HG03095 (cell line): Measurements from ENCODE around the gene SGMS1.
"Not testable (repeated sequence)": the region's sequence is repeated elsewhere in the genome, so short reads cannot be mapped to it uniquely, and the experiment has no call there.

Experiments used
- ATAC-seq: cut with Tn5 transposase; IDR thresholded peaks from one replicate; pipeline ENCODE4 v1.9.1; 2021; ENCODE audit warnings: moderate library complexity; ENCODE audit not compliant: unreplicated experiment

The SGMS1 gene

DNA sequence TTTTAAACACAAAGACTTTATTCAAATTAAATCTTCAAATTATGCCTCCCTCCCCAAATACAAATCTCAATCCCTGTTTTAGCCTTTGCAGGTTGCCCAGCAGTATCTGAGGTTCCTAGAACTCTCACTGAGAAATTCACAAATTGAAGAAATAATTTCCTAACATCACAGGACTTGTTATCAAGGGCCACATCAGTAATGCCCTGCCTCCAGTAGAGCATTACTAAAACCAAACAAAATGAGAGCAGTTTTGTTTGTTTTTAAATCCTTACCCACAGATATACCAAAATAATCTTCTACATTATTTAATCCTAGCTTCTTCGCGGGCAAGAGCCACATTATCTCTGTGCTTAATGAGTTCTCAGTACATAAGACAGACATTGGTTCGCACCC, 152.2 kb downstream of the SGMS1 start:
- no peak for ATAC-seq

DNA sequence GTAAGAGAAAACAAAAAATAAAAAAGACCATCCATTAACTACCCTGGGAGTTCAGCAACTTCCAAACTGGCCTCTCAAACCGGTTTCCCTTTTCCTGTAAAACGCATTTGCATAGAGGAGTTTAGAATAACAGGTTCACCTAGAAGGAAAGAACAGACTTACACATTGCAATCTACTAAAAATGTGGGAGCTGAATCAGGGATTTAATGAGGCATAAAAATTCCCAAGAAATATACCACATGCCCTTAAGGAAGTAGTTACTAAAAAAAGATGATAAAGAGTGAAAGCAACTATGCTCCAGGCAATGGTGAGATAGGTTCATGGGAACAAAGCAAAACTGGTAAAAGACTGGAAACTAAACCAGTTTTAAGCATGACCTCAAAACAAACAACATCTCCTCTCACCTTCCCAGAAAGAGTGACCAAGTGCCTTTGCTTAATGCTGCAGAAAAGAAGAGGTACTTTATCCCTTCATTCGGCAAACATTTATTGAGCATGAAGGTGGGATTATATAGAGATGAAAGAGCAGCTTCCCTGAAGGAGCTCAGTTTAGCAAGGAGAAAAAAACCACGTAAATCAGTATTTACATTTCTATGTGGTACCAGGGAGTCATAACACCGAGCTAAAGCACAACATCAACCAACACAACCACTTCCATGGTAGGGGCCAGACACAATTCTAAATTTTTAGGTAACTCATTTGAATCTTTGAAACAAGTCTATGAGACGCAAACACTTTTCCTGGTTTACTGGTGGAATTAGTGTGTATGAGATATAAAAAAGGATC, 152.8 kb downstream of the SGMS1 start:
- no peak for ATAC-seq

- peak; percentile 63 for ATAC-seq
Observed at GRCh38 chr10:50470345-50470744, 153.4 kb downstream of the SGMS1 start.

DNA sequence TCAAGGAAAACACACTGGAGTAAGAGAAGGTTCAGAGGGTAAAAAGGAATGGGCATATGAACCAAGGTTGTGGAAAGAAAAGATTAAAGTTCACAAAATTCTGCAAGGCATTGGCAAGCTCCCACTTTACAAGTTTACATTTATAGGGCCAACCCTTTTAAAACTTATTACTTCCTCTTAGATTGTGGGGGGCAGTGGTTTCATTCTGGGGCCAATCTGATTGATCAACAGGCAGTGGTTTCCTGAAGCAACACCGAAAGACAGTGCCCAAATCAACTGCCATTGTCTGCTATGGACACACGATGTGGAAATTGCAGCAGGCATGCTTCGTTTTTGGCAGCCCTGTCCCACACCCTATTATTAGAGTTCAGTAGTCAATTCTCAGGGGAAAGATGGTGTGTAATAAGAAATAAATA, 154.0 kb downstream of the SGMS1 start:
- no peak for ATAC-seq

DNA sequence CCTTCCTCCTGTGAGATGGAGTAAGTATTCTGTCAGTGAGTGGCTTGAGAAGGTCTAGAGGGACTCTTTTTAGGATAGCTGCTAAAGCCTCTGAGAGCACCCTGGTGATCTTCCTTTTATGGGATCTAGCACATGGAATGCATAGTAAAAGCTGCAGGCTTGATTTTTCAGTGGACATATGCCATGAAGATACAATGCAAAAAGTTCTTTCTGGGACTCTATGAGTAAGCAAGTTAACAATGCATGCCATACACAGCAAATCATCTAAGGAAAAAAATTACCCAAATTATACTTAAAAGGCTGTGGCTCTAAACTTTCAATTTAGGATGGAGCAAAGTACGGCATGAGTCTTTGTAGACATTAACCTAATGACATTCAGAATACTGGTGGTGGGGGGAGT, 154.5 kb downstream of the SGMS1 start:
- no peak for ATAC-seq

GRCh38 chr10:50467209-50467608, 156.5 kb downstream of the SGMS1 start:
- ATAC-seq: no peak

DNA sequence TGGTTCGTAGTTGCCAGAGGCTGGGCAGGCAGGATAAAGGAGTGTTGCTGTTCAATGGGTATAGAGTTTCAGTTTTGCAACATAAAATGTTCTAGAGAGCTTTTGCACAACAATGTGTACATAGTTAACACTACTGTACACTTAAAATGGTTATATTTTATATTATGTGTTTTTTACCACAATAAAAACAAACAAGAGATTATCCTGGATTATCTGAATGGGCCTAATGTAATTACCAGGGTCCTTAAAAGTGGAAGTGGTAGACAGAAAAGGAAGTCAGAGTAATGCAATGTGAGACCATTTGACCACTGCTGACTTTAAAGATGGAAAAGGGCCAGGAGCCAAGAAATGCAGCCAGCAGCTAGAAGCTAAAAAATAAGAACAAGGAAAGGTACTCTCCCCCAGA, 159.7 kb downstream of the SGMS1 start:
- no peak for ATAC-seq

GRCh38 chr10:50461834-50462233, 161.9 kb downstream of the SGMS1 start:
- no peak for ATAC-seq

- ATAC-seq: no peak
Observed at GRCh38 chr10:50461123-50461522, 162.6 kb downstream of the SGMS1 start.

GRCh38 chr10:50456719-50457118, 167.0 kb downstream of the SGMS1 start:
- no peak for ATAC-seq

DNA sequence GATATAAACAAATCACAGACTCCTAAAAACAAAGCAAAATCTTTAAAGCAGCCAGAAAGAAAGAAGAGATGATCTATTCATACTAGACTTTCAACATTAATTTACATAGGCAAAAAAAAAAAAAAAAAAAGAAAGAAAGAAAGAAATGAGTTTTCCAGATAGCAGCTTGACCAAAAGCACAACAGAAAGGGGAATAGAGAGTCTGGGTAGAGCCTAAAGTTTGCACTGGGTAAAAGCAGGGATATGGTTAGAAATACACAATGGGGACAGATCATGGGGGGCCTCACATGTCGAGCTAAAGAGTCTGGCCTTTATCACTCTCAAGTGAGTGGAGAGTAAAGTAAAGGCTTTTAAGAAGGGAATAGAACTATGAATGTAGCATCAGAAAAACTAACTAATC, 169.8 kb downstream of the SGMS1 start:
- ATAC-seq: no peak

GRCh38 chr10:50452603-50453002, 171.2 kb downstream of the SGMS1 start:
- no peak for ATAC-seq

GRCh38 chr10:50447691-50448090, 176.1 kb downstream of the SGMS1 start:
- ATAC-seq: no peak

GRCh38 chr10:50445777-50446176, 178.0 kb downstream of the SGMS1 start:
- ATAC-seq: not testable (repeated sequence)

DNA sequence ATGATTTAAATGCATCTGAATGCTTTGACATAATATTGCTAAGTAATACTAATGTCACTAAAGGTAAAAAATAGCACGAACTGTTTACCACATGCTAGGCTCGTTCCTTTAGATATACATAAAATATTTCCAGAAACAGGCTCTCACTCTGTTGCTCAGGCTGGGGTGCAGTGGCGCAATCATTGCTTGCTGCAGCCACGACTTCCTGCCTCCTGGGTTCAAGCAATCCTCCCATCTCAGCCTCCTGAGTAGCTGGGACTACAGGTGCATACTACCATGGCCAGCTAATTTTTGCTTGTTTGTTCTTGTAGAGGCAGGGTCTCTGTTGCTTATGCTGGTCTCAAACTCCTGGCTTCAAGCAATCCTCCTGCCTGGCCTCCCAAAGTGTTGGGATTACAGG, 183.3 kb downstream of the SGMS1 start:
- no peak for ATAC-seq

- ATAC-seq: no peak
Observed at GRCh38 chr10:50439806-50440205, 183.9 kb downstream of the SGMS1 start.

- ATAC-seq: no peak
Observed at GRCh38 chr10:50439187-50439586, 184.6 kb downstream of the SGMS1 start.

DNA sequence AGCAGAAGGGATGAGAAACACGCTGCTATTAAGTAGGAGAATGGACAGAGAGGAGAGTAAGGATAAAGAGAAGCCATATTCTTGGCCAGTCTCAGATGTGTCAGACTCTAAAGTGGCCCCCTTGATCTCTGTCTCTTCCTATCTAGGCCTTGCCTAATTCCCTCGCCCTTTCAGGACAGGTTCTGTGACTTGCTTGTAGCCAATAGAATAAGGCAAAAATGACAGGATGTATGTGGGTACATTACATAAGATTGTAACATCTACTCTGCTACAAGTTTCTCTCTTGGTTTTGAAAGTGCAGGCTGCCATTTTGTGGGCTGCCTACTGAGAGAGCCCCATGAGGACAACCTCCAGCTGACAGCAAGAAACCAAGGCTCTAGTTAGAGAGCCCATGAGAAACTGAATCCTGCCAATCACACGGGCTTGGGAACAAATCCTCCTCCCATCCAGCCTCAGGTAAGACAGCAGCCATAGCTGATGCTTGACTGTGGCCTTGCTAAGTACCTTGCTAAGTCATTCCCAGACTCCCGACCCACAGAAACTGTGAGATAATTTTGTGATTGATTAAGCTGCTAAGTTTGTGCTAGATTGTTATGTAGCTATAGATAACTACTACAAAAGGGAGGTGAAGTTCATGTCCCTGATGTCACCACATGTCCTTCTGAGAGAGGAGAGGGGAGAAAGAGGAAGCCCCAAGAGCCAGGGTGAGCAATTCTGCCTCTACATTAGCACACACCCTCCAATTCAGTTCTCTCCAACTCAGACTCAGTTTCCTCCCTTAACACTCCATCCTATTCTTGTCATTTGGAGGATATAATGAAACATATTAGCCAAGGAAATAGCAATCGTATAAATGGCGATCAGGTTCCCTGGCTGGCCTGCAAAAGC, 185.5 kb downstream of the SGMS1 start:
- no peak for ATAC-seq

- ATAC-seq: no peak
Observed at GRCh38 chr10:50437248-50437647, 186.5 kb downstream of the SGMS1 start.

DNA sequence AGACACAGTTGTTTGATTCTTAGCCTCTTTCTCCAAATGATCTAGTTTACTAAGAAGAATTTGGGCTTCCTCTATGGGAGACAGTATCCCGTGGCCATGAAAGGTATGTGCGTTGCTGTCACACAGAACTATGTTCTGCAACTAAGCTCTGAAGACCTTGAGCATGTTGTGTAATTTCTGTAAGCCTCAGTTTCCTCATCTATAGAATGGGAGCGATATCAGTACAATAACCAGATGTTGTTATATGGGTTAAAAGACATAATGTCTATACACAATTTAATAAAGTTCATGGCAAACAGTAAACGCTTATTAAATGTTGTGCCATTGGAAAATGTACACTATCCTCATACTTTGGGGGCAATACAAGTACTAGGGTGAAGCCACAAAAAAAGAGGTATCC, 187.0 kb downstream of the SGMS1 start:
- ATAC-seq: no peak

GRCh38 chr10:50432211-50433009, 191.3 kb downstream of the SGMS1 start:
- ATAC-seq: peak; percentile 43
